H9 (cell line): Measurements from ENCODE around the gene CHRM4. TPM values are rescaled to one million over a fixed set of nuclear protein-coding genes. Genes with fewer than 3 reads are reported as not detected.

Experiments
- DNase-seq: peaks from one replicate; pipeline ENCODE4 v3.0.0-alpha.2; 2017
- H2AFZ ChIP-seq: one replicate; pipeline ENCODE4 v1.6.1; 2013; ENCODE audit warnings: mild to moderate bottlenecking, low read length, control low read depth, moderate library complexity
- H2AK5ac ChIP-seq: 2 replicates; pipeline ENCODE4 v1.6.1; 2013; ENCODE audit warnings: low read length, control low read depth, mixed read lengths; ENCODE audit not compliant: insufficient read length
- H2BK120ac ChIP-seq: one replicate; pipeline ENCODE4 v1.6.1; 2013; ENCODE audit warnings: low read depth, mild to moderate bottlenecking, low read length, control low read depth, inconsistent platforms; ENCODE audit not compliant: poor library complexity, severe bottlenecking
- H2BK12ac ChIP-seq: 2 replicates; pipeline ENCODE4 v1.6.1; 2013; ENCODE audit warnings: low read length, control low read depth, mixed read lengths, low read depth; ENCODE audit not compliant: insufficient read length
- H2BK15ac ChIP-seq: 2 replicates; pipeline ENCODE4 v1.6.1; 2013; ENCODE audit warnings: low read depth, low read length, control low read depth
- H2BK20ac ChIP-seq: one replicate; pipeline ENCODE4 v1.6.1; 2013; ENCODE audit warnings: low read depth, mild to moderate bottlenecking, low read length, control low read depth, inconsistent platforms; ENCODE audit not compliant: poor library complexity, severe bottlenecking
- H2BK5ac ChIP-seq: 2 replicates; pipeline ENCODE4 v1.6.1; 2013; ENCODE audit warnings: low read length, control low read depth, mixed read lengths; ENCODE audit not compliant: insufficient read length
- H3K14ac ChIP-seq: 2 replicates; pipeline ENCODE4 v1.6.1; 2013; ENCODE audit warnings: low read length, control low read depth; ENCODE audit not compliant: insufficient read depth
- H3K18ac ChIP-seq: 2 replicates; pipeline ENCODE4 v1.6.1; 2013; ENCODE audit warnings: low read depth, mild to moderate bottlenecking, mixed read lengths, low read length, control low read depth; ENCODE audit not compliant: insufficient read length
- H3K23ac ChIP-seq: 2 replicates; pipeline ENCODE4 v1.6.1; 2013; ENCODE audit warnings: low read length, control low read depth, mixed read lengths, low read depth; ENCODE audit not compliant: insufficient read length
- H3K23me2 ChIP-seq: 2 replicates; pipeline ENCODE4 v1.6.1; 2013; ENCODE audit warnings: low read depth, mild to moderate bottlenecking, mixed read lengths, low read length, control low read depth; ENCODE audit not compliant: insufficient read length, poor library complexity, severe bottlenecking
- H3K27ac ChIP-seq: 2 replicates; pipeline ENCODE4 v1.5.1; 2013; ENCODE audit warnings: low read length, control low read depth, mixed read lengths, low read depth; ENCODE audit not compliant: insufficient read length
- H3K27me3 ChIP-seq: 2 replicates; pipeline ENCODE4 v1.6.1; 2013; ENCODE audit warnings: low read length, control low read depth, inconsistent platforms; ENCODE audit not compliant: insufficient read depth
- H3K4ac ChIP-seq: 2 replicates; pipeline ENCODE4 v1.6.1; 2013; ENCODE audit warnings: low read depth, mild to moderate bottlenecking, control low read depth, inconsistent platforms, low read length, moderate library complexity
- H3K4me1 ChIP-seq: 2 replicates; pipeline ENCODE4 v1.6.1; 2013; ENCODE audit warnings: low read length, control low read depth, inconsistent platforms; ENCODE audit not compliant: insufficient read depth
- H3K4me2 ChIP-seq: 2 replicates; pipeline ENCODE4 v1.6.1; 2013; ENCODE audit warnings: low read length, control low read depth, mixed read lengths; ENCODE audit not compliant: insufficient read length, insufficient read depth
- H3K56ac ChIP-seq: 2 replicates; pipeline ENCODE4 v1.6.1; 2013; ENCODE audit warnings: low read depth, mild to moderate bottlenecking, mixed read lengths, low read length, control low read depth; ENCODE audit not compliant: insufficient read length
- H3K79me1 ChIP-seq: 2 replicates; pipeline ENCODE4 v1.6.1; 2013; ENCODE audit warnings: low read depth, mild to moderate bottlenecking, moderate library complexity, low read length, control low read depth, inconsistent platforms; ENCODE audit not compliant: insufficient read depth, poor library complexity, severe bottlenecking
- H3K79me2 ChIP-seq: 2 replicates; pipeline ENCODE4 v1.6.1; 2013; ENCODE audit warnings: low read length, control low read depth, inconsistent platforms; ENCODE audit not compliant: insufficient read depth
- H3K9ac ChIP-seq: 2 replicates; pipeline ENCODE4 v1.6.1; 2013; ENCODE audit warnings: low read length, control low read depth, mixed read lengths; ENCODE audit not compliant: insufficient read length; ENCODE audit errors: extremely low read depth
- H3K9me3 ChIP-seq: one replicate; pipeline ENCODE4 v1.6.1; 2013; ENCODE audit warnings: low read depth, low read length, inconsistent platforms; ENCODE audit not compliant: control insufficient read depth
- H3T11ph ChIP-seq: one replicate; pipeline ENCODE4 v1.6.1; 2013; ENCODE audit warnings: mild to moderate bottlenecking, low read length, control low read depth, inconsistent platforms
- H4K20me1 ChIP-seq: one replicate; pipeline ENCODE4 v1.6.1; 2013; ENCODE audit not compliant: control insufficient read depth, insufficient read length, insufficient read depth
- H4K5ac ChIP-seq: 2 replicates; pipeline ENCODE4 v1.6.1; 2013; ENCODE audit warnings: low read depth, mild to moderate bottlenecking, mixed read lengths, low read length, control low read depth; ENCODE audit not compliant: insufficient read length
- H4K8ac ChIP-seq: replicated peaks from 2 replicates; pipeline ENCODE4 v1.6.1; 2013; ENCODE audit warnings: low read length, control low read depth, mixed read lengths, low read depth; ENCODE audit not compliant: insufficient read length
- H4K91ac ChIP-seq: 2 replicates; pipeline ENCODE4 v1.6.1; 2013; ENCODE audit warnings: low read depth, mild to moderate bottlenecking, moderate library complexity, mixed read lengths, low read length, control low read depth; ENCODE audit not compliant: insufficient read length
- H3K27ac Mint-ChIP-seq, 3 experiments: 2 replicates in 2 of 3; 3 replicates in 1 of 3; pipeline ENCODE4 v1.8.0; 2020 to 2021; ENCODE audit warnings: mixed read lengths in 3 of 3, mild to moderate bottlenecking in 1 of 3, moderate library complexity in 1 of 3
- H3K27me3 Mint-ChIP-seq: 2 replicates; pipeline ENCODE4 v1.8.0; 2021; ENCODE audit warnings: low read depth, mild to moderate bottlenecking, moderate library complexity, mixed read lengths
- H3K36me3 Mint-ChIP-seq, 3 experiments: 2 replicates in 2 of 3; 3 replicates in 1 of 3; pipeline ENCODE4 v1.8.0; 2020 to 2021; ENCODE audit warnings: low read depth in 3 of 3, mixed read lengths in 3 of 3; ENCODE audit not compliant: insufficient read depth in 1 of 3
- H3K4me1 Mint-ChIP-seq, 2 experiments: 2 replicates each; pipeline ENCODE4 v1.8.0; 2020; ENCODE audit warnings: mixed read lengths in 2 of 2
- H3K4me3 Mint-ChIP-seq, 2 experiments: 2 replicates in 1 of 2; 3 replicates in 1 of 2; pipeline ENCODE4 v1.8.0; 2020 to 2021; ENCODE audit warnings: mild to moderate bottlenecking in 2 of 2, mixed read lengths in 2 of 2, moderate library complexity in 1 of 2
- H3K9me3 Mint-ChIP-seq, 2 experiments: 2 replicates in 1 of 2; 3 replicates in 1 of 2; pipeline ENCODE4 v1.8.0; 2020; ENCODE audit warnings: mild to moderate bottlenecking in 2 of 2, mixed read lengths in 2 of 2, moderate library complexity in 1 of 2
- WGBS: extraction: QIAGEN DNeasy Blood & Tissue Kit; methylation state at CpG from one replicate; pipeline ENCODE4 v1.1.7; 2013; ENCODE audit warnings: missing lambda C conversion rate, low lambda C conversion rate, mixed read lengths; ENCODE audit not compliant: insufficient read length; ENCODE audit errors: extremely low coverage; 5-methylcytosine and 5-hydroxymethylcytosine counted together
- total RNA-seq: library from RNA; stranded (reverse); gene quantifications from 2 replicates; pipeline ENCODE4 v1.2.1, GENCODE V29; 2021
- TF ChIP-seq, protein P1 (sequence below): fragments of 200-600 bp; sonication (generic); conservative IDR thresholded peaks from 3 replicates; pipeline ENCODE4 v1.8.0; 2021; ENCODE audit warnings: antibody characterized with exemption, mild to moderate bottlenecking

Gene CHRM4
- total RNA-seq, 1 experiment from 2014 or later, result 1.0 TPM

DNA sequence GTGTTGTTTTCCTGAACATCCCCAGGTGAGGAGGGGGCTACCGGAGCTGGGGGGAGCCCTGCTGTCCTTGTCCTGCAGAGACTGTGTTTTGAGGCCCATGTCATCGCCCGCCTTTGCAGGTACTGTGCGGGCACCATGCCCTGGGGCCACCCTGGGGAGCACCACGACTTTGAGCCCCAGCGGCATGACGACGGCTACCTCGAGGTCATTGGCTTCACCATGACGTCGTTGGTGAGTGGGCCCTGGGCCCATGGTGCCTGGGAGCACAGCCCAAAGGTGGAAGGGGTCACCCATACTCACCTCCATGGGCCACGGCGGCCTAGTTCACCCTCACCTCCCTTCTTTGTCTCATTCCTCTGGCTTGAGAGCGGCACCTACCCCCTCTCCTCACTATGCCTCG lies 16.8 kb downstream of the CHRM4 start:
- no peak overlapping the region for H2BK120ac ChIP-seq
- no peak overlapping the region for H3K18ac ChIP-seq
- H4K91ac ChIP-seq, result no peak overlapping the region
- no peak overlapping the region for H2BK20ac ChIP-seq
- H3K23me2 ChIP-seq, result no peaks in the 10 kb centered on the region
- no peak overlapping the region for H3T11ph ChIP-seq
- H3K36me3 Mint-ChIP-seq, result peaks cover 17 to 55% (median 52%) of the 10 kb centered on the region in 3 experiments; a peak in 6 of 7 replicates
- no peak overlapping the region for H3K23ac ChIP-seq
- DNase-seq, result no peak
- H3K4me2 ChIP-seq, result no peak overlapping the region
- no peak overlapping the region for H3K14ac ChIP-seq
- H4K20me1 ChIP-seq, result no peaks in the 10 kb centered on the region
- H2BK5ac ChIP-seq, result no peak overlapping the region
- peaks cover 7 to 10% of the 10 kb centered on the region in 2 experiments for H3K4me1 Mint-ChIP-seq
- H4K5ac ChIP-seq, result no peak overlapping the region
- TF ChIP-seq, protein P1, sequence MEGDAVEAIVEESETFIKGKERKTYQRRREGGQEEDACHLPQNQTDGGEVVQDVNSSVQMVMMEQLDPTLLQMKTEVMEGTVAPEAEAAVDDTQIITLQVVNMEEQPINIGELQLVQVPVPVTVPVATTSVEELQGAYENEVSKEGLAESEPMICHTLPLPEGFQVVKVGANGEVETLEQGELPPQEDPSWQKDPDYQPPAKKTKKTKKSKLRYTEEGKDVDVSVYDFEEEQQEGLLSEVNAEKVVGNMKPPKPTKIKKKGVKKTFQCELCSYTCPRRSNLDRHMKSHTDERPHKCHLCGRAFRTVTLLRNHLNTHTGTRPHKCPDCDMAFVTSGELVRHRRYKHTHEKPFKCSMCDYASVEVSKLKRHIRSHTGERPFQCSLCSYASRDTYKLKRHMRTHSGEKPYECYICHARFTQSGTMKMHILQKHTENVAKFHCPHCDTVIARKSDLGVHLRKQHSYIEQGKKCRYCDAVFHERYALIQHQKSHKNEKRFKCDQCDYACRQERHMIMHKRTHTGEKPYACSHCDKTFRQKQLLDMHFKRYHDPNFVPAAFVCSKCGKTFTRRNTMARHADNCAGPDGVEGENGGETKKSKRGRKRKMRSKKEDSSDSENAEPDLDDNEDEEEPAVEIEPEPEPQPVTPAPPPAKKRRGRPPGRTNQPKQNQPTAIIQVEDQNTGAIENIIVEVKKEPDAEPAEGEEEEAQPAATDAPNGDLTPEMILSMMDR, result no peak
- H3K9me3 ChIP-seq, result no peaks in the 10 kb centered on the region
- no peak overlapping the region for H3K9ac ChIP-seq
- H2AFZ ChIP-seq, result no peak overlapping the region
- H3K27ac ChIP-seq, result no peak overlapping the region
- H3K4me1 ChIP-seq, result no peaks in the 10 kb centered on the region
- H2AK5ac ChIP-seq, result no peak overlapping the region
- no peaks in the 10 kb centered on the region; a peak in 1 of 5 replicates for H3K9me3 Mint-ChIP-seq
- no peak overlapping the region for H3K56ac ChIP-seq
- no peaks in the 10 kb centered on the region for H3K27me3 ChIP-seq
- no peaks in the 10 kb centered on the region for H3K79me2 ChIP-seq
- no CpG with 5 or more reads among the region's 15 CpGs for WGBS
- no peak overlapping the region for H4K8ac ChIP-seq
- no peak overlapping the region for H2BK15ac ChIP-seq
- no peaks in the 10 kb centered on the region for H3K27me3 Mint-ChIP-seq
- H3K27ac Mint-ChIP-seq, result no peak overlapping the region
- no peak overlapping the region for H3K4me3 Mint-ChIP-seq
- H2BK12ac ChIP-seq, result no peak overlapping the region
- H3K4ac ChIP-seq, result no peak overlapping the region
- H3K79me1 ChIP-seq, result no peaks in the 10 kb centered on the region
